GM12878 (cell line): Measurements from ENCODE around the gene ZNF800. TPM values are rescaled to one million over a fixed set of nuclear protein-coding genes. Genes with fewer than 3 reads are reported as not detected.

Experiments used
- ATF3 ChIP-seq: IDR thresholded peaks from 2 replicates; pipeline ENCODE4 v1.6.1; 2011; ENCODE audit warnings: low read depth, mild to moderate bottlenecking, low read length, moderate library complexity, borderline replicate concordance; ENCODE audit errors: extremely low read depth
- BHLHE40 ChIP-seq, 2 experiments: fragments of 450-650 bp in 1 of 2; IDR thresholded peaks; 2 replicates each; pipeline ENCODE4 v1.6.1; 2011 to 2017; ENCODE audit warnings: low read depth in 2 of 2, borderline replicate concordance in 1 of 2, improper control_type of control experiment in 1 of 2, low read length in 1 of 2, mild to moderate bottlenecking in 1 of 2
- CEBPB ChIP-seq, 2 experiments: fragments of 150-350 bp in 1 of 2; IDR thresholded peaks; 2 replicates each; pipeline ENCODE4 v1.6.1; 2012 to 2014; ENCODE audit warnings: low read depth in 2 of 2, low read length in 2 of 2, borderline replicate concordance in 1 of 2, inconsistent platforms in 1 of 2
- CHD1 ChIP-seq: IDR thresholded peaks from 2 replicates; pipeline ENCODE4 v1.6.1; 2012; ENCODE audit warnings: low read depth, low read length, improper control_type of control experiment
- STAT1 ChIP-seq: fragments of 450-650 bp; conservative IDR thresholded peaks from 2 replicates; pipeline ENCODE4 v1.6.1; 2014; ENCODE audit warnings: antibody characterized with exemption, mild to moderate bottlenecking
- YY1 ChIP-seq: IDR thresholded peaks from 2 replicates; pipeline ENCODE4 v1.6.1; 2011; ENCODE audit warnings: low read depth, mild to moderate bottlenecking, low read length
- ZZZ3 ChIP-seq: IDR thresholded peaks from 2 replicates; pipeline ENCODE4 v1.6.1; 2011; ENCODE audit warnings: low read depth; ENCODE audit not compliant: control insufficient read depth, insufficient read length
- polyA plus RNA-seq, 11 experiments: library from polyadenylated mRNA; depleted of rRNA in 4 of 11; unstranded in 6 of 11; stranded (reverse) in 5 of 11; fragments of >200 nt; fragmentation: Nextera tagmentation in 4 of 11; fragmentation: Illumina TruSeq in 1 of 11; extraction: Ambion mirVana in 4 of 11; extraction: Trizol in 1 of 11; gene quantifications; 1 replicate in 1 of 11; 2 replicates in 10 of 11; pipeline versions ENCODE4 v1.2.1 to v1.2.3, GENCODE V29; 2011 to 2016; ENCODE audit warnings: inconsistent platforms in 2 of 11, missing spikeins in 2 of 11, low read depth in 1 of 11
- total RNA-seq, 4 experiments: library from RNA; depleted of rRNA in 3 of 4; stranded (reverse); fragments of >200 nt in 3 of 4; fragmentation: Illumina TruSeq in 1 of 4; extraction: Trizol in 1 of 4; gene quantifications; 2 replicates each; pipeline versions ENCODE4 v1.2.1 to v1.2.3, GENCODE V29; 2013 to 2021
- TF ChIP-seq, protein P1 (sequence below): fragments of 450-650 bp; IDR thresholded peaks from 2 replicates; pipeline ENCODE4 v1.6.1; 2016; ENCODE audit warnings: mild to moderate bottlenecking, moderate library complexity, borderline replicate concordance
- TF ChIP-seq, protein P2 (sequence below): fragments of 450-650 bp; IDR thresholded peaks from 2 replicates; pipeline ENCODE4 v1.6.1; 2017; ENCODE audit warnings: mild to moderate bottlenecking, moderate library complexity
- TF ChIP-seq, protein P3 (sequence below): fragments of 450-650 bp; IDR thresholded peaks from 2 replicates; pipeline ENCODE4 v1.6.1; 2018; ENCODE audit warnings: borderline replicate concordance, mild to moderate bottlenecking; ENCODE audit not compliant: partially characterized antibody
- TF ChIP-seq, protein P4 (sequence below): IDR thresholded peaks from 2 replicates; pipeline ENCODE4 v1.6.1; 2012; ENCODE audit warnings: improper control_type of control experiment, low read depth, low read length; ENCODE audit not compliant: insufficient replicate concordance

ZNF800 gene
- total and polyA plus RNA-seq, 10 of the 15 experiments (the other 5 are each of a cell fraction or from before 2014, with no cell fraction given): 6.8 to 33.9 (median 23.8) TPM

- TF ChIP-seq, protein P1, sequence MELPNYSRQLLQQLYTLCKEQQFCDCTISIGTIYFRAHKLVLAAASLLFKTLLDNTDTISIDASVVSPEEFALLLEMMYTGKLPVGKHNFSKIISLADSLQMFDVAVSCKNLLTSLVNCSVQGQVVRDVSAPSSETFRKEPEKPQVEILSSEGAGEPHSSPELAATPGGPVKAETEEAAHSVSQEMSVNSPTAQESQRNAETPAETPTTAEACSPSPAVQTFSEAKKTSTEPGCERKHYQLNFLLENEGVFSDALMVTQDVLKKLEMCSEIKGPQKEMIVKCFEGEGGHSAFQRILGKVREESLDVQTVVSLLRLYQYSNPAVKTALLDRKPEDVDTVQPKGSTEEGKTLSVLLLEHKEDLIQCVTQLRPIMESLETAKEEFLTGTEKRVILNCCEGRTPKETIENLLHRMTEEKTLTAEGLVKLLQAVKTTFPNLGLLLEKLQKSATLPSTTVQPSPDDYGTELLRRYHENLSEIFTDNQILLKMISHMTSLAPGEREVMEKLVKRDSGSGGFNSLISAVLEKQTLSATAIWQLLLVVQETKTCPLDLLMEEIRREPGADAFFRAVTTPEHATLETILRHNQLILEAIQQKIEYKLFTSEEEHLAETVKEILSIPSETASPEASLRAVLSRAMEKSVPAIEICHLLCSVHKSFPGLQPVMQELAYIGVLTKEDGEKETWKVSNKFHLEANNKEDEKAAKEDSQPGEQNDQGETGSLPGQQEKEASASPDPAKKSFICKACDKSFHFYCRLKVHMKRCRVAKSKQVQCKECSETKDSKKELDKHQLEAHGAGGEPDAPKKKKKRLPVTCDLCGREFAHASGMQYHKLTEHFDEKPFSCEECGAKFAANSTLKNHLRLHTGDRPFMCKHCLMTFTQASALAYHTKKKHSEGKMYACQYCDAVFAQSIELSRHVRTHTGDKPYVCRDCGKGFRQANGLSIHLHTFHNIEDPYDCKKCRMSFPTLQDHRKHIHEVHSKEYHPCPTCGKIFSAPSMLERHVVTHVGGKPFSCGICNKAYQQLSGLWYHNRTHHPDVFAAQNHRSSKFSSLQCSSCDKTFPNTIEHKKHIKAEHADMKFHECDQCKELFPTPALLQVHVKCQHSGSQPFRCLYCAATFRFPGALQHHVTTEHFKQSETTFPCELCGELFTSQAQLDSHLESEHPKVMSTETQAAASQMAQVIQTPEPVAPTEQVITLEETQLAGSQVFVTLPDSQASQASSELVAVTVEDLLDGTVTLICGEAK: no peak
- no peak for TF ChIP-seq CHD1
- peak; percentile 26 to 77; a peak in 3 of 4 replicates for TF ChIP-seq BHLHE40 (IDR thresholded peaks at IDR 0.05; ENCODE audit: borderline replicate concordance in 1 of 2, low read depth in 2 of 2, low read length in 1 of 2)
- TF ChIP-seq STAT1: no peak
- TF ChIP-seq ZZZ3: no peak
- no peak for TF ChIP-seq CEBPB (IDR thresholded peaks at IDR 0.05; ENCODE audit: borderline replicate concordance in 1 of 2, low read depth in 2 of 2, low read length in 2 of 2)
- peak; percentile 56 for TF ChIP-seq YY1
- TF ChIP-seq, protein P2, sequence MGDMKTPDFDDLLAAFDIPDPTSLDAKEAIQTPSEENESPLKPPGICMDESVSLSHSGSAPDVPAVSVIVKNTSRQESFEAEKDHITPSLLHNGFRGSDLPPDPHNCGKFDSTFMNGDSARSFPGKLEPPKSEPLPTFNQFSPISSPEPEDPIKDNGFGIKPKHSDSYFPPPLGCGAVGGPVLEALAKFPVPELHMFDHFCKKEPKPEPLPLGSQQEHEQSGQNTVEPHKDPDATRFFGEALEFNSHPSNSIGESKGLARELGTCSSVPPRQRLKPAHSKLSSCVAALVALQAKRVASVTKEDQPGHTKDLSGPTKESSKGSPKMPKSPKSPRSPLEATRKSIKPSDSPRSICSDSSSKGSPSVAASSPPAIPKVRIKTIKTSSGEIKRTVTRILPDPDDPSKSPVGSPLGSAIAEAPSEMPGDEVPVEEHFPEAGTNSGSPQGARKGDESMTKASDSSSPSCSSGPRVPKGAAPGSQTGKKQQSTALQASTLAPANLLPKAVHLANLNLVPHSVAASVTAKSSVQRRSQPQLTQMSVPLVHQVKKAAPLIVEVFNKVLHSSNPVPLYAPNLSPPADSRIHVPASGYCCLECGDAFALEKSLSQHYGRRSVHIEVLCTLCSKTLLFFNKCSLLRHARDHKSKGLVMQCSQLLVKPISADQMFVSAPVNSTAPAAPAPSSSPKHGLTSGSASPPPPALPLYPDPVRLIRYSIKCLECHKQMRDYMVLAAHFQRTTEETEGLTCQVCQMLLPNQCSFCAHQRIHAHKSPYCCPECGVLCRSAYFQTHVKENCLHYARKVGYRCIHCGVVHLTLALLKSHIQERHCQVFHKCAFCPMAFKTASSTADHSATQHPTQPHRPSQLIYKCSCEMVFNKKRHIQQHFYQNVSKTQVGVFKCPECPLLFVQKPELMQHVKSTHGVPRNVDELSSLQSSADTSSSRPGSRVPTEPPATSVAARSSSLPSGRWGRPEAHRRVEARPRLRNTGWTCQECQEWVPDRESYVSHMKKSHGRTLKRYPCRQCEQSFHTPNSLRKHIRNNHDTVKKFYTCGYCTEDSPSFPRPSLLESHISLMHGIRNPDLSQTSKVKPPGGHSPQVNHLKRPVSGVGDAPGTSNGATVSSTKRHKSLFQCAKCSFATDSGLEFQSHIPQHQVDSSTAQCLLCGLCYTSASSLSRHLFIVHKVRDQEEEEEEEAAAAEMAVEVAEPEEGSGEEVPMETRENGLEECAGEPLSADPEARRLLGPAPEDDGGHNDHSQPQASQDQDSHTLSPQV: no peak
- TF ChIP-seq, protein P3, sequence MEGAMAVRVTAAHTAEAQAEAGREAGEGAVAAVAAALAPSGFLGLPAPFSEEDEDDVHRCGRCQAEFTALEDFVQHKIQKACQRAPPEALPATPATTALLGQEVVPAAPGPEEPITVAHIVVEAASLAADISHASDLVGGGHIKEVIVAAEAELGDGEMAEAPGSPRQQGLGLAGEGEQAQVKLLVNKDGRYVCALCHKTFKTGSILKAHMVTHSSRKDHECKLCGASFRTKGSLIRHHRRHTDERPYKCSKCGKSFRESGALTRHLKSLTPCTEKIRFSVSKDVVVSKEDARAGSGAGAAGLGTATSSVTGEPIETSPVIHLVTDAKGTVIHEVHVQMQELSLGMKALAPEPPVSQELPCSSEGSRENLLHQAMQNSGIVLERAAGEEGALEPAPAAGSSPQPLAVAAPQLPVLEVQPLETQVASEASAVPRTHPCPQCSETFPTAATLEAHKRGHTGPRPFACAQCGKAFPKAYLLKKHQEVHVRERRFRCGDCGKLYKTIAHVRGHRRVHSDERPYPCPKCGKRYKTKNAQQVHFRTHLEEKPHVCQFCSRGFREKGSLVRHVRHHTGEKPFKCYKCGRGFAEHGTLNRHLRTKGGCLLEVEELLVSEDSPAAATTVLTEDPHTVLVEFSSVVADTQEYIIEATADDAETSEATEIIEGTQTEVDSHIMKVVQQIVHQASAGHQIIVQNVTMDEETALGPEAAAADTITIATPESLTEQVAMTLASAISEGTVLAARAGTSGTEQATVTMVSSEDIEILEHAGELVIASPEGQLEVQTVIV: no peak
- no peak for TF ChIP-seq ATF3
- TF ChIP-seq, protein P4, sequence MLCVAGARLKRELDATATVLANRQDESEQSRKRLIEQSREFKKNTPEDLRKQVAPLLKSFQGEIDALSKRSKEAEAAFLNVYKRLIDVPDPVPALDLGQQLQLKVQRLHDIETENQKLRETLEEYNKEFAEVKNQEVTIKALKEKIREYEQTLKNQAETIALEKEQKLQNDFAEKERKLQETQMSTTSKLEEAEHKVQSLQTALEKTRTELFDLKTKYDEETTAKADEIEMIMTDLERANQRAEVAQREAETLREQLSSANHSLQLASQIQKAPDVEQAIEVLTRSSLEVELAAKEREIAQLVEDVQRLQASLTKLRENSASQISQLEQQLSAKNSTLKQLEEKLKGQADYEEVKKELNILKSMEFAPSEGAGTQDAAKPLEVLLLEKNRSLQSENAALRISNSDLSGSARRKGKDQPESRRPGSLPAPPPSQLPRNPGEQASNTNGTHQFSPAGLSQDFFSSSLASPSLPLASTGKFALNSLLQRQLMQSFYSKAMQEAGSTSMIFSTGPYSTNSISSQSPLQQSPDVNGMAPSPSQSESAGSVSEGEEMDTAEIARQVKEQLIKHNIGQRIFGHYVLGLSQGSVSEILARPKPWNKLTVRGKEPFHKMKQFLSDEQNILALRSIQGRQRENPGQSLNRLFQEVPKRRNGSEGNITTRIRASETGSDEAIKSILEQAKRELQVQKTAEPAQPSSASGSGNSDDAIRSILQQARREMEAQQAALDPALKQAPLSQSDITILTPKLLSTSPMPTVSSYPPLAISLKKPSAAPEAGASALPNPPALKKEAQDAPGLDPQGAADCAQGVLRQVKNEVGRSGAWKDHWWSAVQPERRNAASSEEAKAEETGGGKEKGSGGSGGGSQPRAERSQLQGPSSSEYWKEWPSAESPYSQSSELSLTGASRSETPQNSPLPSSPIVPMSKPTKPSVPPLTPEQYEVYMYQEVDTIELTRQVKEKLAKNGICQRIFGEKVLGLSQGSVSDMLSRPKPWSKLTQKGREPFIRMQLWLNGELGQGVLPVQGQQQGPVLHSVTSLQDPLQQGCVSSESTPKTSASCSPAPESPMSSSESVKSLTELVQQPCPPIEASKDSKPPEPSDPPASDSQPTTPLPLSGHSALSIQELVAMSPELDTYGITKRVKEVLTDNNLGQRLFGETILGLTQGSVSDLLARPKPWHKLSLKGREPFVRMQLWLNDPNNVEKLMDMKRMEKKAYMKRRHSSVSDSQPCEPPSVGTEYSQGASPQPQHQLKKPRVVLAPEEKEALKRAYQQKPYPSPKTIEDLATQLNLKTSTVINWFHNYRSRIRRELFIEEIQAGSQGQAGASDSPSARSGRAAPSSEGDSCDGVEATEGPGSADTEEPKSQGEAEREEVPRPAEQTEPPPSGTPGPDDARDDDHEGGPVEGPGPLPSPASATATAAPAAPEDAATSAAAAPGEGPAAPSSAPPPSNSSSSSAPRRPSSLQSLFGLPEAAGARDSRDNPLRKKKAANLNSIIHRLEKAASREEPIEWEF: no peak
Observed at GRCh38 chr7:127347567-127348246, 44.8 kb downstream of the ZNF800 start (continued).
